Measurements from ENCODE around the gene KCNJ14.

The KCNJ14 gene

GRCh38 chr19:48507911-48508439, 52.6 kb downstream of the KCNJ14 start:
- no peak for DNase-seq (ENCODE audit: low read depth in 2 of 2)

GRCh38 chr19:48508729-48509411, 53.5 kb downstream of the KCNJ14 start:
- no peak for DNase-seq (ENCODE audit: low read depth in 2 of 2)

DNA sequence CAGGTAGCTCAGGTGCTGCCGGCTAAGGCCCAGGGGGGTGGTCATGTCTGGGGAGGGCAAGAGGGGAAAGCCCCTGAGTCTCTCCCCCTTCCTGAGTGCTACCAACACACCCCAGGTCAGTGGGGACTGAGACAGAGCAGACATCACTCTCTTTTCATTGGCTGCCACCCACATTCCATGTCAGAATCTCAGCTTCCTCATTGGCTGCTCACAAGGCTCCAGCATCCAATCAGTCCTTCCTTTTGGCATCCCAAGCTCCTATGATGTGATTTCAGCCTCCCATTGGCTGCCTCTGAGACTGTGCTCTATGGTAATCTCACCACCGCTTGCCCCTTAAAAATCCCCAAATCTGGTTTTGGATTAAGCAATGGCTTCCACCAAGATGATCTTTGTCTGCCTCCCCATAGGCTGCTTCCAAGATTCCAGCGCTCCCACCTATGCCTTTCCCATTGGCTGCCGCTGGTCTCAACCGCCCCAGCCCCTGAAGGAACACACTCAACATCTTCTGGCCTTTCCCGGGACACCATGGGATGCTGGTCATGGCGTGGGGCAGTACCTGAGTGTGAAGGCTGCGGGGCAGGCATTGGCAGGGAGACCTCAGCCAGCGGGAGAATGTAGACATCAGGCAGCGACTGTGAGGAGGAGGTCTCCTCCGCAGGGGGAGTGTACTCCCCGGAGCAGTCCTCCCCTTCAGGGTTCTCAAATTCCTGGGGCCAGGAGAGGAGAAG, 54.3 kb downstream of the KCNJ14 start:
- no peak for DNase-seq (ENCODE audit: low read depth in 2 of 2)

DNA sequence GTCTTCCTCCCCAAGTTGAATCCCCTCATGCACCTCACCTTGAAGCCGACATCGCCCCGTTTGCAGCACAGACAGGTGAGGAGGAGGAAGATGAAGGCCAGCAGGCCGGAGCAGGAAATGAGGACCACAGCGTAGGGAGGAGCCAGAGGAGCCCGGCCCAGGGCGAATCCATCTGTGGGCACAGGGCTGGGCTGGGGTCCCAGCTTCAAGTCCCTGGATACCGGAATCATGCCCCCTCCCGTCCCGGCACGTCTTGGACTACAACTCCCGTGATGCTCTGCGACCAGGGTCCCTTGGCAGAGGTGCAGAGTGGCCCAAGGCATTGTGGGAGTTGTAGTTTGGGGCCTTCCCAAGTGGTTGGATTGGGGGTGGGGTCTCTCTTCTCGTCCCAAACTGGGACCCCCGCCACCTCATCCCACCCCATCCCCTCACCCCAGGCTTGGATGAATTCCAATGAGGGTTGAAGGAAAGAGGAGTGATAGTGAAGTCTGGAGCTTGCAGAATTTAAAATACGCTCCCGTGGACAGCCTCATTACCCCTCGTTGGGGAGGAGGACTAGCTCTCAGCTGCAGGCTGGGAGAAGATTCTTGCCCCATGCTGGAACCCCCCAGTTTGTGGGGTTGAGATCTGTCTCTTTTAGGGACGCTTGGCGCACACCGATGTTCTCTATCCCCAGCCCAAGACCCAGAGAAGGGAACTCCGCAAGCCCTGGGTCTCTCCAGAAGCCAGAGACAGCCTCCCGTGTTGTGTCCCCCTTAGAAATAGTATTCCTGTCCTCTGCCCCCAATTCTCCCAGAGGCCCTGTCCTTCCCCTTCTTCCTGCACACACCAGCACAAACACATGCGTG, 55.3 kb downstream of the KCNJ14 start:
- DNase-seq (ENCODE audit: low read depth in 2 of 2), result no peak

DNA sequence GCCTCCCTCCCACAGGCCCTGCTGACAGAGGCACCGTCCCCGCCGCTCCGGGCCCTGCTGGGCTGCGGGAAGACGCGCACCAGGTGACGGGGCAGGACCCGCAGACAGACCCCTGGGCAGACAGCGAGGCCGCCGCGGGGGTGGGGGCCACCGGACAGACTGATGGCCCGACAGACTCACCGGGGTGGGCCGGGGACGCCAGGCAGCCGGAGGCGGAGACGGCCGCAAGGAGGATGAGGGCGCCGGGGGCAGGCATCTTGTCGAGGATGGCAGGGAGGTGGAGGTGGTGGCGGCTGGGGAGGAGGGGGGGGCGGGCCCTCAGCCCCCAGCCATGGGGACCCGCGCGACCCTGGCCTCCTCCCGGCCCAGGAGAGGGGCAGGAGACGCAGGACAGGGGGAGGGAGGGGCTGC, 56.0 kb downstream of the KCNJ14 start:
- DNase-seq (ENCODE audit: low read depth in 2 of 2), result no peak

GRCh38 chr19:48511800-48512503, 56.6 kb downstream of the KCNJ14 start, which contains the start of gene LMTK3:
TSS of gene LMTK3 (minus strand) at chr19:48511835. CDS start at chr19:48511576, 259 bp downstream.
- DNase-seq (ENCODE audit: low read depth in 2 of 2), result peak in 1 of 2 experiments; percentile 36

GRCh38 chr19:48512504-48513288, 57.3 kb downstream of the KCNJ14 start:
- DNase-seq (ENCODE audit: low read depth in 2 of 2), result no peak

GRCh38 chr19:48513289-48514122, 58.1 kb downstream of the KCNJ14 start:
- DNase-seq (ENCODE audit: low read depth in 2 of 2), result peak in 1 of 2 experiments; percentile 20

- no peak for DNase-seq (ENCODE audit: low read depth in 2 of 2)
Observed at GRCh38 chr19:48514123-48514458, 58.7 kb downstream of the KCNJ14 start.

DNA sequence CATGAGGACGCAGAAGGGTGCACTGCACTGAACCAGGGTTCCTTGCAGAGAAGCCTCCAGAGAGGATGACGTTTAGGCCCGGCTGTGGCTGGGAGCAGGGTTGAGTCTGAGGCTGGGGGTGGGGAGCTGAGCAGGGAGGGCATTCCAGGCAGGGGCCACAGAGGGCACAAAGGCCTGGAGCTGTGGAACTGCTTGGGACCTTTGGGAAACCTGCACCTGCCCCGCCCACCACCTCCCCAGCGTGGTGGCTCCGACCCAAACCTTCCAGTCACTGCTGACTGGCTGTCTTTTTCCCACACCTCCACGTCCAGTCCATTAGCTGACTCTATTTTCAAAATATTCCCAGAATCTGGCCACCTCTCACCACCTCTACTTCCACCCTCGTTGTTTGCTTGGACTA, 61.2 kb downstream of the KCNJ14 start:
- no peak for DNase-seq (ENCODE audit: low read depth in 2 of 2)
